GM15510 (cell line): ENCODE measurements around the gene OTOF.

Source experiments
- POLR2A ChIP-seq: IDR thresholded peaks from 3 replicates; pipeline ENCODE4 v1.6.1; 2011; ENCODE audit warnings: borderline replicate concordance; ENCODE audit not compliant: insufficient read length; ENCODE audit errors: extremely low read depth

OTOF gene

GRCh38 chr2:26409785-26410184, 68.1 kb downstream of the OTOF start:
- no peak for TF ChIP-seq POLR2A

DNA sequence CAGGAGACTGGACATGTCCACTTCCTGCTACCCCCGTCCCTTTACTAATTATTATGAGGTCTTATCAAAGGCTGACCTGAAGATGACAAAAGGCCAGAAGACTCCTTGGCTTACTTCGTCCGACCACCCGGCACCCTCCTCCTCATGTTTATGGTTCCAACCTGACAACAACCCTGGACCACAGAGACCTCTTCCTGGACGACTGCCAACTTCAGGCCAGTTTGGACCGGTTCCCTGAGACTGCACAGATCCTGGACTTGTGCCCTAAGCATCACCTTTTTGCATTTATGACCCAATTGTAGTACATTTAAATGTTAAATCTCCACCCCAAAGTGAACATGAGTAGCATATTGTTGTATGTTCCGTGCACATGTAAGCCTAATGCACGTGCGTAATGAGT, 70.4 kb downstream of the OTOF start:
- no peak for TF ChIP-seq POLR2A
